A549 (cell line): ENCODE results near the gene EDEM1.

Source experiments
- CEBPB ChIP-seq, 2 experiments: fragments of >200 bp in 1 of 2; sonication (Bioruptor Twin) in 1 of 2; formaldehyde crosslinking in 1 of 2; IDR thresholded peaks; 2 replicates each; pipeline ENCODE4 v1.6.1; 2012 to 2016
- CTCF ChIP-seq: fragments of >200 bp; sonication (Bioruptor Twin); formaldehyde crosslinking; IDR thresholded peaks from 3 replicates; pipeline ENCODE4 v1.5.1; 2016
- MAZ ChIP-seq: fragments of 150-350 bp; IDR thresholded peaks from 2 replicates; pipeline ENCODE4 v1.6.1; 2014; ENCODE audit warnings: antibody characterized with exemption, low read depth, low read length, borderline replicate concordance
- POLR2A ChIP-seq: IDR thresholded peaks from 2 replicates; pipeline ENCODE4 v1.6.1; 2012; ENCODE audit warnings: mild to moderate bottlenecking, low read length

DNA sequence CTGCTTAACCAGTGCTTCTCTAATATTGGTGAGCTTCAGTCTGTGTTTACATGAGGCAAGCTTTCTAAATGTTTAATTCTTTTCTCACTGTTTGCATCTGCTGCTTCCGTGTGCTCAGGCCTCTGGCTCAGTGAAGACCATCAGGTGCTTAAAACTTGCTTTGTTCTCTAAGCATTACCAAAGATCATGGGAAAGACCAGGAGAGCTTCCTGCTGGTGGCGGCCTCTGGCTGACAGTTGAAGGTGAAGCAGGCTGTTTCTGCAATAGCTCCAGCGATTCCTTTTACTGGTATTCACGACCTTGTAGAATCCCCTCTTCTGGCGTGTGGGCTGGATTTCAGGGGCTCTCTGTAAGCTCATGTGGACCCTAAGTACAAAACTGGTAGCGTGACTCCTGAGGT, 45.1 kb downstream of the EDEM1 start:
- no peak for TF ChIP-seq CEBPB (IDR thresholded peaks at IDR 0.05)
- no peak for TF ChIP-seq POLR2A
- TF ChIP-seq MAZ, result no peak
- no peak; the same call in 2 of the 3 replicates for TF ChIP-seq CTCF
